Gastrocnemius medialis (tissue), 4 donors: ENCODE measurements around the gene YIPF6. TPM values are rescaled to one million over a fixed set of nuclear protein-coding genes. Genes with fewer than 3 reads are reported as not detected.

Experiments
- ATAC-seq, 2 donors: fragments of 150-250 bp; one replicate each; pipeline ENCODE4 v1.9.1; 2016
- DNase-seq, 2 donors: peaks; one replicate each; pipeline ENCODE4 v3.0.0-alpha.2; 2019
- H3K27ac ChIP-seq, 4 donors: fragments of 200-600 bp; sonication (generic); 1 replicate in 1 of 4; 2 replicates in 3 of 4; pipeline ENCODE4 v1.5.1; 2016 to 2018; ENCODE audit warnings: mild to moderate bottlenecking in 2 of 4, moderate library complexity in 1 of 4
- H3K27me3 ChIP-seq, 3 donors: fragments of 200-600 bp; sonication (generic) in 2 of 3; 1 replicate in 1 of 3; 2 replicates in 2 of 3; pipeline versions ENCODE4 v1.5.1 to v1.6.0; 2016 to 2019; ENCODE audit warnings: mild to moderate bottlenecking in 1 of 3, moderate library complexity in 1 of 3
- H3K36me3 ChIP-seq, 2 donors: fragments of 200-600 bp; sonication (generic) in 1 of 2; one replicate each; pipeline ENCODE4 v1.5.1; 2017 to 2018
- H3K4me1 ChIP-seq, 2 donors: fragments of 200-600 bp; sonication (generic) in 1 of 2; one replicate each; pipeline ENCODE4 v1.5.1; 2016 to 2017; ENCODE audit warnings: mild to moderate bottlenecking in 2 of 2
- H3K4me3 ChIP-seq, 4 donors: fragments of 200-600 bp; sonication (generic) in 3 of 4; 1 replicate in 1 of 4; 2 replicates in 3 of 4; pipeline ENCODE4 v1.5.1; 2016 to 2019; ENCODE audit warnings: mild to moderate bottlenecking in 2 of 4
- H3K9me3 ChIP-seq, 3 donors: fragments of 200-600 bp; sonication (generic) in 2 of 3; 1 replicate in 1 of 3; 2 replicates in 2 of 3; pipeline ENCODE4 v1.5.1; 2016 to 2019
- POLR2A ChIP-seq, 2 donors: fragments of 450-650 bp; IDR thresholded peaks; one replicate each; pipeline ENCODE4 v1.6.1; 2017; ENCODE audit warnings: antibody characterized with exemption in 2 of 2, mild to moderate bottlenecking in 2 of 2, moderate library complexity in 2 of 2
- in situ Hi-C, 4 donors: fragments of 200-750 bp; cut with MboI; loops; one replicate each; pipeline versions ENCODE4 v1.15.0 to v1.8.0; 2017; ENCODE audit warnings: low sequenced_read_pairs in 4 of 4
- intact Hi-C: fragments of 100-400 bp; cut with DNase I; formaldehyde crosslinking; loops from one replicate; pipeline ENCODE4 v1.15.1; 2023; ENCODE audit warnings: low total_unique reads
- total RNA-seq, 4 donors: library from RNA; depleted of rRNA; stranded (reverse); fragments of >200 nt; gene quantifications; one replicate each; pipeline versions ENCODE4 v1.1.0 to v1.2.3, GENCODE V29; 2016
- TF ChIP-seq, protein P1 (sequence below), 5 experiments: fragments of 450-650 bp in 3 of 5; fragments of 200-600 bp in 2 of 5; sonication (generic) in 2 of 5; IDR thresholded peaks in 4 of 5; conservative IDR thresholded peaks in 1 of 5; 1 replicate in 4 of 5; 2 replicates in 1 of 5; pipeline ENCODE4 v1.5.1; 2016 to 2019; ENCODE audit warnings: antibody characterized with exemption in 5 of 5, mild to moderate bottlenecking in 3 of 5, moderate library complexity in 3 of 5

The YIPF6 gene
- total RNA-seq, 4 donors from 2014 or later: 27.3 to 32.7 (median 29.0) TPM

GRCh38 chrX:68579810-68580209 lies 81.0 kb downstream of the YIPF6 start:
- ATAC-seq (no peak), DNase-seq (no peak)
- in situ Hi-C loops: no loop called here
- intact Hi-C loops: no loop called here
- H3K9me3 ChIP-seq: no peaks in the 10 kb centered on the region
- no peak overlapping the region for H3K4me3 ChIP-seq
- TF ChIP-seq, protein P1, sequence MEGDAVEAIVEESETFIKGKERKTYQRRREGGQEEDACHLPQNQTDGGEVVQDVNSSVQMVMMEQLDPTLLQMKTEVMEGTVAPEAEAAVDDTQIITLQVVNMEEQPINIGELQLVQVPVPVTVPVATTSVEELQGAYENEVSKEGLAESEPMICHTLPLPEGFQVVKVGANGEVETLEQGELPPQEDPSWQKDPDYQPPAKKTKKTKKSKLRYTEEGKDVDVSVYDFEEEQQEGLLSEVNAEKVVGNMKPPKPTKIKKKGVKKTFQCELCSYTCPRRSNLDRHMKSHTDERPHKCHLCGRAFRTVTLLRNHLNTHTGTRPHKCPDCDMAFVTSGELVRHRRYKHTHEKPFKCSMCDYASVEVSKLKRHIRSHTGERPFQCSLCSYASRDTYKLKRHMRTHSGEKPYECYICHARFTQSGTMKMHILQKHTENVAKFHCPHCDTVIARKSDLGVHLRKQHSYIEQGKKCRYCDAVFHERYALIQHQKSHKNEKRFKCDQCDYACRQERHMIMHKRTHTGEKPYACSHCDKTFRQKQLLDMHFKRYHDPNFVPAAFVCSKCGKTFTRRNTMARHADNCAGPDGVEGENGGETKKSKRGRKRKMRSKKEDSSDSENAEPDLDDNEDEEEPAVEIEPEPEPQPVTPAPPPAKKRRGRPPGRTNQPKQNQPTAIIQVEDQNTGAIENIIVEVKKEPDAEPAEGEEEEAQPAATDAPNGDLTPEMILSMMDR (IDR thresholded peaks at IDR 0.05 in 4 of 5, conservative IDR thresholded peaks at IDR 0.05 in 1 of 5): no peak
- TF ChIP-seq POLR2A (IDR thresholded peaks at IDR 0.05): no peak
- H3K36me3 ChIP-seq: no peaks in the 10 kb centered on the region
- H3K4me1 ChIP-seq: no peaks in the 10 kb centered on the region
- H3K27me3 ChIP-seq: no peaks in the 10 kb centered on the region
- H3K27ac ChIP-seq: no peak overlapping the region

GRCh38 chrX:68584221-68584620 lies 85.4 kb downstream of the YIPF6 start:
- H3K27ac ChIP-seq: no peak overlapping the region
- in situ Hi-C loops (no loop called here), intact Hi-C loops (no loop called here)
- no peaks in the 10 kb centered on the region for H3K36me3 ChIP-seq
- no peaks in the 10 kb centered on the region for H3K27me3 ChIP-seq
- DNase-seq (no peak), ATAC-seq (no peak)
- H3K4me1 ChIP-seq: no peaks in the 10 kb centered on the region
- H3K4me3 ChIP-seq: no peak overlapping the region
- no peaks in the 10 kb centered on the region for H3K9me3 ChIP-seq
- TF ChIP-seq, protein P1 (IDR thresholded peaks at IDR 0.05 in 4 of 5, conservative IDR thresholded peaks at IDR 0.05 in 1 of 5): no peak
- TF ChIP-seq POLR2A (IDR thresholded peaks at IDR 0.05): no peak

Other genes starting within 250 kb of the YIPF6 start
- gene OPHN1, start 65.6 kb upstream of the YIPF6 start, total RNA-seq: 10 to 100 TPM in 1 of 4 donors, 1 to 10 TPM in 3; 2.3 to 10.8 (median 4.6) TPM
- 1 to 10 TPM; 6.6 to 9.4 (median 9.1) TPM for gene STARD8, start 148.6 kb downstream of the YIPF6 start, total RNA-seq